K562 (cell line): ENCODE measurements around the gene SMIM35. TPM values are rescaled to one million over a fixed set of nuclear protein-coding genes. Genes with fewer than 3 reads are reported as not detected.

Source experiments
- BDP1 ChIP-seq: IDR thresholded peaks from 3 replicates; pipeline ENCODE4 v1.6.1; 2011; ENCODE audit not compliant: insufficient read length, insufficient read depth
- BMI1 ChIP-seq: fragments of 150-350 bp; IDR thresholded peaks from 2 replicates; pipeline ENCODE4 v1.6.1; 2014; ENCODE audit warnings: low read length
- CREBBP ChIP-seq: IDR thresholded peaks from one replicate; pipeline ENCODE4 v1.6.1; 2012; ENCODE audit warnings: low read depth, mild to moderate bottlenecking, control low read depth, inconsistent platforms, low read length
- CXXC5 ChIP-seq: fragments of 250-450 bp; sonication (Bioruptor Pico); IDR thresholded peaks from 2 replicates; pipeline ENCODE4 v1.8.0; 2022; ENCODE audit warnings: inconsistent platforms, mild to moderate bottlenecking, moderate library complexity
- ESRRA ChIP-seq: fragments of 450-650 bp; IDR thresholded peaks from 2 replicates; pipeline ENCODE4 v1.6.1; 2014; ENCODE audit warnings: low read depth, mild to moderate bottlenecking, moderate library complexity, borderline replicate concordance
- FOXJ3 ChIP-seq: sonication (generic); formaldehyde crosslinking; IDR thresholded peaks from 2 replicates; pipeline ENCODE4 v1.4.0; 2020; ENCODE audit warnings: mild to moderate bottlenecking, missing genetic modification reagents
- FOXK2 ChIP-seq, 2 experiments: fragments of 450-650 bp; IDR thresholded peaks in 1 of 2; conservative IDR thresholded peaks in 1 of 2; 2 replicates each; pipeline ENCODE4 v1.6.1; 2016; ENCODE audit warnings: low read depth in 2 of 2, mild to moderate bottlenecking in 1 of 2
- GTF2F1 ChIP-seq: IDR thresholded peaks from 2 replicates; pipeline ENCODE4 v1.6.1; 2011; ENCODE audit warnings: low read depth, low read length, improper control_type of control experiment
- HLTF ChIP-seq: fragments of 450-650 bp; IDR thresholded peaks from 2 replicates; pipeline ENCODE4 v1.6.1; 2016
- KDM1A ChIP-seq, 2 experiments: fragments of 450-650 bp; IDR thresholded peaks; 2 replicates each; pipeline ENCODE4 v1.6.1; 2016; ENCODE audit warnings: mild to moderate bottlenecking in 2 of 2
- MIER1 ChIP-seq: fragments of 450-650 bp; IDR thresholded peaks from 2 replicates; pipeline ENCODE4 v1.6.1; 2016; ENCODE audit warnings: antibody characterized with exemption, mild to moderate bottlenecking, low read depth
- NBN ChIP-seq: fragments of 450-650 bp; IDR thresholded peaks from 2 replicates; pipeline ENCODE4 v1.6.1; 2016; ENCODE audit warnings: low read depth, mild to moderate bottlenecking
- PHF8 ChIP-seq: fragments of 200-600 bp; sonication (generic); IDR thresholded peaks from 2 replicates; pipeline ENCODE4 v1.6.1; 2012; ENCODE audit warnings: mixed run types, mild to moderate bottlenecking, inconsistent platforms, low read length, moderate library complexity, borderline replicate concordance
- PTRF ChIP-seq: fragments of 450-650 bp; IDR thresholded peaks from 2 replicates; pipeline ENCODE4 v1.6.1; 2016; ENCODE audit warnings: mild to moderate bottlenecking, missing genetic modification characterization, missing compliant biosample characterization
- RAD21 ChIP-seq, 2 experiments: fragments of 250-450 bp in 1 of 2; fragments of 450-650 bp in 1 of 2; sonication (Bioruptor Pico) in 1 of 2; formaldehyde crosslinking in 1 of 2; IDR thresholded peaks in 1 of 2; conservative IDR thresholded peaks in 1 of 2; 2 replicates each; pipeline versions ENCODE4 v1.4.0 to v1.8.0; 2020 to 2022; ENCODE audit warnings: mild to moderate bottlenecking in 2 of 2, moderate library complexity in 1 of 2
- SMARCA4 ChIP-seq: fragments of 450-650 bp; IDR thresholded peaks from 2 replicates; pipeline ENCODE4 v1.6.1; 2016
- SNAPC5 ChIP-seq: fragments of 250-450 bp; sonication (Bioruptor Pico); IDR thresholded peaks from 2 replicates; pipeline ENCODE4 v1.8.0; 2021; ENCODE audit warnings: moderate library complexity, mild to moderate bottlenecking, inconsistent platforms
- TAF1 ChIP-seq: IDR thresholded peaks from 2 replicates; pipeline ENCODE4 v1.6.1; 2011; ENCODE audit warnings: mild to moderate bottlenecking, low read length, moderate library complexity; ENCODE audit not compliant: insufficient read depth, control insufficient read depth, severe bottlenecking; ENCODE audit errors: extremely low read depth
- TAF7 ChIP-seq: fragments of 450-650 bp; IDR thresholded peaks from 2 replicates; pipeline ENCODE4 v1.6.1; 2016; ENCODE audit warnings: missing genetic modification characterization, missing compliant biosample characterization
- TEAD4 ChIP-seq, 2 experiments: sonication (generic) in 1 of 2; formaldehyde crosslinking in 1 of 2; IDR thresholded peaks; 2 replicates each; pipeline versions ENCODE4 v1.6.1 to v1.8.0; 2012 to 2022; ENCODE audit warnings: borderline replicate concordance in 1 of 2, inconsistent platforms in 1 of 2, low read length in 1 of 2, mild to moderate bottlenecking in 1 of 2, missing genetic modification reagents in 1 of 2
- ZBTB8A ChIP-seq: fragments of 450-650 bp; IDR thresholded peaks from 2 replicates; pipeline ENCODE4 v1.6.1; 2018; ENCODE audit warnings: mild to moderate bottlenecking, moderate library complexity; ENCODE audit not compliant: partially characterized antibody
- ZKSCAN1 ChIP-seq: fragments of 150-350 bp; IDR thresholded peaks from 2 replicates; pipeline ENCODE4 v1.6.1; 2016; ENCODE audit warnings: low read depth, low read length
- polyA plus RNA-seq, 8 experiments: library from polyadenylated mRNA; depleted of rRNA in 4 of 8; stranded (reverse) in 5 of 8; unstranded in 3 of 8; fragments of >200 nt; fragmentation: Nextera tagmentation in 2 of 8; fragmentation: Illumina TruSeq in 1 of 8; extraction: Ambion mirVana in 2 of 8; extraction: Trizol in 1 of 8; gene quantifications; 2 replicates each; pipeline versions ENCODE4 v1.2.1 to v1.2.3, GENCODE V29; 2011 to 2014; ENCODE audit warnings: inconsistent platforms in 1 of 8, missing spikeins in 1 of 8
- total RNA-seq, 7 experiments: library from RNA; depleted of rRNA in 6 of 7; stranded (reverse); fragments of >200 nt in 6 of 7; fragmentation: Illumina TruSeq in 2 of 7; extraction: Trizol in 2 of 7; gene quantifications; 2 replicates each; pipeline versions ENCODE4 v1.2.1 to v1.2.3, GENCODE V29; 2011 to 2021; ENCODE audit warnings: low replicate concordance in 1 of 7
- TF ChIP-seq, protein P1 (sequence below): fragments of 450-650 bp; IDR thresholded peaks from 2 replicates; pipeline ENCODE4 v1.6.1; 2014; ENCODE audit warnings: low read depth, mild to moderate bottlenecking, moderate library complexity, borderline replicate concordance
- TF ChIP-seq, protein P2 (sequence below): conservative IDR thresholded peaks from 2 replicates; pipeline ENCODE4 v1.6.1; 2011; ENCODE audit warnings: low read depth, mild to moderate bottlenecking, low read length; ENCODE audit not compliant: control insufficient read depth
- TF ChIP-seq, protein P3 (sequence below): sonication (generic); formaldehyde crosslinking; IDR thresholded peaks from 2 replicates; pipeline ENCODE4 v1.8.0; 2022; ENCODE audit warnings: missing genetic modification reagents, mild to moderate bottlenecking, moderate library complexity, borderline replicate concordance

Gene SMIM35
- total and polyA plus RNA-seq, 9 of the 15 experiments (the other 6 are each of a cell fraction or from before 2014, with no cell fraction given): 0.03 TPM; not detected in 7

GRCh38 chr11:118005224-118006152 is 81.3 kb downstream of the SMIM35 start (continued):
- TF ChIP-seq SNAPC5 (CRISPR knock-in tag) (no peak), ZKSCAN1 (peak; percentile 33; the same call in 1 of the 2 replicates), ESRRA (no peak), PTRF (tag) (no peak), TAF7 (tag) (no peak), TEAD4 (IDR thresholded peaks at IDR 0.05; ENCODE audit: low read length) (peak; percentile 75), TEAD4 (CRISPR knock-in tag; IDR thresholded peaks at IDR 0.05; ENCODE audit: borderline replicate concordance) (no peak), PHF8 (no peak), FOXJ3 (CRISPR knock-in tag) (no peak), GTF2F1 (no peak), KDM1A (IDR thresholded peaks at IDR 0.05) (peak; percentile 58 to 59; a peak in 2 of 4 replicates), BDP1 (no peak), HLTF (no peak), NBN (peak; percentile 62; the same call in 1 of the 2 replicates), BMI1 (no peak), TAF1 (no peak), CREBBP (no peak), CXXC5 (CRISPR knock-in tag) (0 out of 2 replicates have a peak, but pooled peaks have one; percentile 35), SMARCA4 (peak; percentile 84), MIER1 (no peak), FOXK2 (conservative IDR thresholded peaks at IDR 0.05 in 1 of 2, IDR thresholded peaks at IDR 0.05 in 1 of 2; ENCODE audit: low read depth in 2 of 2) (peak; percentile 34 to 40; a peak in 2 of 4 replicates), RAD21 (CRISPR knock-in tag; conservative IDR thresholded peaks at IDR 0.05 in 1 of 2, IDR thresholded peaks at IDR 0.05 in 1 of 2) (peak in 1 of 2 experiments; percentile 11; a peak in 1 of 4 replicates), ZBTB8A (no peak)
- TF ChIP-seq, protein P1, sequence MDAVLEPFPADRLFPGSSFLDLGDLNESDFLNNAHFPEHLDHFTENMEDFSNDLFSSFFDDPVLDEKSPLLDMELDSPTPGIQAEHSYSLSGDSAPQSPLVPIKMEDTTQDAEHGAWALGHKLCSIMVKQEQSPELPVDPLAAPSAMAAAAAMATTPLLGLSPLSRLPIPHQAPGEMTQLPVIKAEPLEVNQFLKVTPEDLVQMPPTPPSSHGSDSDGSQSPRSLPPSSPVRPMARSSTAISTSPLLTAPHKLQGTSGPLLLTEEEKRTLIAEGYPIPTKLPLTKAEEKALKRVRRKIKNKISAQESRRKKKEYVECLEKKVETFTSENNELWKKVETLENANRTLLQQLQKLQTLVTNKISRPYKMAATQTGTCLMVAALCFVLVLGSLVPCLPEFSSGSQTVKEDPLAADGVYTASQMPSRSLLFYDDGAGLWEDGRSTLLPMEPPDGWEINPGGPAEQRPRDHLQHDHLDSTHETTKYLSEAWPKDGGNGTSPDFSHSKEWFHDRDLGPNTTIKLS: no peak
- TF ChIP-seq, protein P2, sequence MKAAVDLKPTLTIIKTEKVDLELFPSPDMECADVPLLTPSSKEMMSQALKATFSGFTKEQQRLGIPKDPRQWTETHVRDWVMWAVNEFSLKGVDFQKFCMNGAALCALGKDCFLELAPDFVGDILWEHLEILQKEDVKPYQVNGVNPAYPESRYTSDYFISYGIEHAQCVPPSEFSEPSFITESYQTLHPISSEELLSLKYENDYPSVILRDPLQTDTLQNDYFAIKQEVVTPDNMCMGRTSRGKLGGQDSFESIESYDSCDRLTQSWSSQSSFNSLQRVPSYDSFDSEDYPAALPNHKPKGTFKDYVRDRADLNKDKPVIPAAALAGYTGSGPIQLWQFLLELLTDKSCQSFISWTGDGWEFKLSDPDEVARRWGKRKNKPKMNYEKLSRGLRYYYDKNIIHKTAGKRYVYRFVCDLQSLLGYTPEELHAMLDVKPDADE: no peak
- TF ChIP-seq, protein P3, sequence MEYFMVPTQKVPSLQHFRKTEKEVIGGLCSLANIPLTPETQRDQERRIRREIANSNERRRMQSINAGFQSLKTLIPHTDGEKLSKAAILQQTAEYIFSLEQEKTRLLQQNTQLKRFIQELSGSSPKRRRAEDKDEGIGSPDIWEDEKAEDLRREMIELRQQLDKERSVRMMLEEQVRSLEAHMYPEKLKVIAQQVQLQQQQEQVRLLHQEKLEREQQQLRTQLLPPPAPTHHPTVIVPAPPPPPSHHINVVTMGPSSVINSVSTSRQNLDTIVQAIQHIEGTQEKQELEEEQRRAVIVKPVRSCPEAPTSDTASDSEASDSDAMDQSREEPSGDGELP (CRISPR knock-in tag): no peak
